ENCODE measurements around the gene MYO18A. TPM values are rescaled to one million over a fixed set of nuclear protein-coding genes. Genes with fewer than 3 reads are reported as not detected.

MYO18A gene
- total and polyA plus RNA-seq, 2 of the 4 experiments (the other 2 are of a cell fraction), result 22.4 to 39.1 TPM

DNA sequence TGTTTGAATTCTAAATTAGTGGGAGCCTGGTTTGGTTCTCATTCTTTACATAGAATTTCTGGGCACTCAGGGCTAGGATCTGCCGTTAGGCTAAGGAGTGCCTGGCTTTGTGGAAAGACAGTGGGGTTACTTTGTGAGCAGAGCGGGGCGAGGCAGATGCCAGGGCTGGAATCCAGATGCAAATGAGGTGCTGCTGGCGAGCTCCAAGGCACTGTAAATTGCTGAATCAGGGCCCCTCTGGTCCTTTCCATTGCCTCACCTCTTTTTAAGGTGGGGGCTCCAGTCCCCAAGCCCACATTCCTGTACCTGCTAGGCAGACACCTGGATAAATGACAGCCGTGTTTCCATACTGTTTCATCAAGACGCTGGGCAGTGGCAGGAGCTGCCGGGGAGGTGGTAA lies 103.5 kb downstream of the MYO18A start:
- Histone ChIP-seq H3K9me1 (ENCODE audit: insufficient read depth, low read length) (no peaks in the 10 kb centered on the region), H3K79me1 (ENCODE audit: low read depth in 1 of 2, low read length in 2 of 2) (no peaks in the 10 kb centered on the region), H2AK9ac (replicated peaks; ENCODE audit: low read depth, low read length, poor library complexity) (no peak overlapping the region), H3K23ac (ENCODE audit: low read depth, low read length) (no peak overlapping the region), H3K4me3 (ENCODE audit: insufficient read depth, low read depth, low read length) (no peak overlapping the region), H2AK5ac (ENCODE audit: low read depth, low read length) (no peak overlapping the region), H3K56ac (ENCODE audit: extremely low read depth, insufficient read depth, low read length) (no peak overlapping the region), H3K9me3 (ENCODE audit: control insufficient read depth, insufficient read depth, low read length) (no peaks in the 10 kb centered on the region), H4K20me1 (ENCODE audit: insufficient read depth, low read length) (no peaks in the 10 kb centered on the region; the same call in 1 of the 2 replicates), H2BK15ac (ENCODE audit: low read depth, low read length) (no peak overlapping the region), H3K4me1 (ENCODE audit: control insufficient read depth, insufficient read depth, low read length) (no peaks in the 10 kb centered on the region), H2BK20ac (ENCODE audit: low read depth, low read length) (no peak overlapping the region), H3K14ac (replicated peaks; ENCODE audit: low read depth, low read length) (no peak overlapping the region), H2AFZ (replicated peaks; ENCODE audit: low read length, poor library complexity) (no peak overlapping the region), H3K27ac (ENCODE audit: insufficient read depth, low read length) (no peak overlapping the region), H2BK5ac (ENCODE audit: low read depth, low read length, poor library complexity, severe bottlenecking) (no peak overlapping the region), H2BK120ac (ENCODE audit: low read depth, low read length) (no peak overlapping the region), H4K91ac (ENCODE audit: insufficient read depth, low read depth, low read length) (no peak overlapping the region), H4K5ac (ENCODE audit: low read depth, low read length) (no peak overlapping the region), H3K27me3 (ENCODE audit: control insufficient read depth, insufficient read depth, low read length) (peaks cover 3% of the 10 kb centered on the region), H3K9ac (ENCODE audit: low read depth, low read length) (no peak overlapping the region), H3K4ac (ENCODE audit: low read depth, low read length) (no peak overlapping the region), H3K18ac (ENCODE audit: low read depth, low read length) (no peak overlapping the region), H4K8ac (ENCODE audit: low read depth in 2 of 2, low read length in 2 of 2) (no peak overlapping the region), H3K4me2 (ENCODE audit: low read depth, low read length) (no peak overlapping the region), H3K36me3 (ENCODE audit: control insufficient read depth, insufficient read depth, low read length) (peaks cover 37% of the 10 kb centered on the region)
- dilution Hi-C loops (cut with HindIII; ENCODE audit: low sequenced_read_pairs, unreplicated experiment), result no loop called here
- intact Hi-C loops (cut with micrococcal nuclease), result no loop called here
- no TSS peak for BruUV-seq (replicated peaks)
- ChIA-PET CTCF (interaction anchor here (1.2 to 1.4 kb wide), 2 partner anchors 40 to 111 kb away, joined by 3 read pairs; no protein-coding TSS in a partner anchor), POLR2A (ENCODE audit: unreplicated experiment) (no interaction called here)
- in situ Hi-C loops (cut with MboI; ENCODE audit: low sequenced_read_pairs), result no loop called here
- no peak for DNase-seq
- no peak for ATAC-seq (ENCODE audit: low read depth)
- 93% methylated on average over 5 of the region's 7 CpGs; no CpG with 5 or more reads in 1 of the 2 experiments for WGBS, 2 experiments (ENCODE audit: extremely low coverage in 2 of 2, insufficient read length in 1 of 2)
- no peak for TF ChIP-seq MXI1 (IDR thresholded peaks at IDR 0.05; ENCODE audit: borderline replicate concordance, low read depth, low read length)
- TF ChIP-seq, protein P1, sequence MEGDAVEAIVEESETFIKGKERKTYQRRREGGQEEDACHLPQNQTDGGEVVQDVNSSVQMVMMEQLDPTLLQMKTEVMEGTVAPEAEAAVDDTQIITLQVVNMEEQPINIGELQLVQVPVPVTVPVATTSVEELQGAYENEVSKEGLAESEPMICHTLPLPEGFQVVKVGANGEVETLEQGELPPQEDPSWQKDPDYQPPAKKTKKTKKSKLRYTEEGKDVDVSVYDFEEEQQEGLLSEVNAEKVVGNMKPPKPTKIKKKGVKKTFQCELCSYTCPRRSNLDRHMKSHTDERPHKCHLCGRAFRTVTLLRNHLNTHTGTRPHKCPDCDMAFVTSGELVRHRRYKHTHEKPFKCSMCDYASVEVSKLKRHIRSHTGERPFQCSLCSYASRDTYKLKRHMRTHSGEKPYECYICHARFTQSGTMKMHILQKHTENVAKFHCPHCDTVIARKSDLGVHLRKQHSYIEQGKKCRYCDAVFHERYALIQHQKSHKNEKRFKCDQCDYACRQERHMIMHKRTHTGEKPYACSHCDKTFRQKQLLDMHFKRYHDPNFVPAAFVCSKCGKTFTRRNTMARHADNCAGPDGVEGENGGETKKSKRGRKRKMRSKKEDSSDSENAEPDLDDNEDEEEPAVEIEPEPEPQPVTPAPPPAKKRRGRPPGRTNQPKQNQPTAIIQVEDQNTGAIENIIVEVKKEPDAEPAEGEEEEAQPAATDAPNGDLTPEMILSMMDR (conservative IDR thresholded peaks at IDR 0.05; ENCODE audit: low read depth, low read length), result no peak
- no peak for TF ChIP-seq CEBPB (IDR thresholded peaks at IDR 0.05; ENCODE audit: low read depth, low read length)
- TF ChIP-seq RCOR1 (IDR thresholded peaks at IDR 0.05; ENCODE audit: insufficient replicate concordance, low read length), result no peak
- TF ChIP-seq NFE2L2 (IDR thresholded peaks at IDR 0.05; ENCODE audit: low read depth, low read length), result no peak
- TF ChIP-seq, protein P2, sequence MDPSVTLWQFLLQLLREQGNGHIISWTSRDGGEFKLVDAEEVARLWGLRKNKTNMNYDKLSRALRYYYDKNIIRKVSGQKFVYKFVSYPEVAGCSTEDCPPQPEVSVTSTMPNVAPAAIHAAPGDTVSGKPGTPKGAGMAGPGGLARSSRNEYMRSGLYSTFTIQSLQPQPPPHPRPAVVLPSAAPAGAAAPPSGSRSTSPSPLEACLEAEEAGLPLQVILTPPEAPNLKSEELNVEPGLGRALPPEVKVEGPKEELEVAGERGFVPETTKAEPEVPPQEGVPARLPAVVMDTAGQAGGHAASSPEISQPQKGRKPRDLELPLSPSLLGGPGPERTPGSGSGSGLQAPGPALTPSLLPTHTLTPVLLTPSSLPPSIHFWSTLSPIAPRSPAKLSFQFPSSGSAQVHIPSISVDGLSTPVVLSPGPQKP (IDR thresholded peaks at IDR 0.05; ENCODE audit: borderline replicate concordance, low read depth, low read length), result no peak

Data from IMR-90 (cell line).